ENCODE data around the gene CSNK2B. TPM values are rescaled to one million over a fixed set of nuclear protein-coding genes. Genes with fewer than 3 reads are reported as not detected.
A peak's percentile ranks its signal among the peaks of the same experiment; 100 is the strongest.
"Not testable (repeated sequence)": the region's sequence is repeated elsewhere in the genome, so short reads cannot be mapped to it uniquely, and the experiment has no call there.

CSNK2B gene
- polyA plus RNA-seq, 3 donors from 2014 or later = 253 to 291 (median 289) TPM

DNA sequence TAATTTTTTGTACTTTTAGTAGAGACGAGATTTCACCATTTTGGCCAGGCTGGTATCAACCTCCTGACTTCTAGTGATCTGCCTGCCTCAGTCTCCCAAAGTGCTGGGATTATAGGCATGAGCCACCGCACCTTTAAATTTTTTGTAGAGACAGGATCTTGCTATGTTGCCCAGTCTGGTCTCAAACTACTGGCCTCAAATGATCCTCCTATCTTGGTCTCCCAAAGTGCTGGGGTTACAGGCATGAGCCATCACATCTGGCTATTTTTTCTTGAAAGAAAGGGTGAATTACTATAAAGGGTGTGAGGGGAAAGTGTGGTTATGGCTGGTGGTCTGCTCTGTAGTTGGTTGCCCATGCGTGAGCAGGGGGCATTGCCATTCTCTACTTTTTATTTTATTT, 42.3 kb downstream of the CSNK2B start:
- H3K27me3 Mint-ChIP-seq (ENCODE audit: low read depth in 3 of 3) = peaks cover 0 to 3% (median 1%) of the 10 kb centered on the region in 3 donors
- peaks cover 22 to 26% of the 10 kb centered on the region in 2 donors for H3K4me1 Mint-ChIP-seq
- no peaks in the 10 kb centered on the region for H3K9me3 Mint-ChIP-seq
- no peaks in the 10 kb centered on the region for H3K36me3 Mint-ChIP-seq
- H3K4me3 Mint-ChIP-seq = no peak overlapping the region
- no peak overlapping the region for H3K27ac Mint-ChIP-seq
- DNase-seq = no peak

DNA sequence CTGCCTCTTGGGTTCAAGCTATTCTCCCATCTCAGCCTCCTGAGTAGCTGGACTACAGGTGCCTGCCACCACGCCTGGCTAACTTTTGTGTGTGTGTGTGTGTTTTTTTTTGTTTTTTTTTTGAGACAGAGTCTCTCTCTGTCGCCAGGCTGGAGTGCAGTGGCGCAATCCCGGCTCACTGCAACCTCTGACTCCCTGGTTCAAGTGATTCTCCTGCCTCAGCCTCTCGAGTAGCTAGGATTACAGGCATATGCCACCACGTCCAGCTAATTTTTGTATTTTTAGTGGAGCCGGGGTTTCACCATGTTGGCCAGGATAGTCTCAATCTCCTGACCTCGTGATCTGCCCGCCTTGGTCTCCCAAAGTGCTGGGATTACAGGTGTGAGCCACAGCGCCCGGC, 43.3 kb downstream of the CSNK2B start:
- H3K4me1 Mint-ChIP-seq = peaks cover 17 to 20% of the 10 kb centered on the region in 2 donors
- H3K27ac Mint-ChIP-seq = not testable (repeated sequence)

DNA sequence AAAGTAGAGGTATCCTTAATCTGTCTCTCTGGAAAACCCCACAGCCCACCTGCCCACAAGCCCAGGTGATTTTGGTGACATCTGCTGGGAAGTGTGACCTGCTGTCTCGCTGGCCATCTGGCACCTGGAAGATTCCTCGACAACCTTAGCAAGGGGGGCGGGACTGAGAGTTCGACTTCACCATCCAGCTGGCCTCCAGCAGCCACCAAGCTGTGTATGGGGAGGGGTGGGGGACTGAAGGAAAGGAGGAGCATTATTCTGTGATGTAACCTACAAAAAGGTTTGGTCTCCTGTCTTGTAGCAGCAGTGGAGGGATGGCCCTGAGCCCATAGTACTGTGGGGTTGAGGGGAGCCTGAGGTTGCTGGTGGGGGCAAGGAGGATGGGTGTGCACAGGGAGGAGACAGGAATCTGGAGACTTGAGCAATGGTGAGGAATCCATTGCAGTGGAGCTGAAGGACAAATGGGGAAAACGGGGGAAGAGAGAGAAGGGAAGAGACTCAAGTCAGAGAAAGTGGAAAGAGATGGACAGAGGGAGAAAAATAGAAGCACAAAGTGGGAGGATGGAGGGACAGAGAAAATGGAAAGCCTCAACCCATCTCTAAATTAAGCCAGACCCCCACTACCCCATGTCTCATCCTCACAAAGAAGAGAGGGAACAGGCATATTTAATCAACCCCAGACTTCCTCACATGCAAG, 44.8 kb downstream of the CSNK2B start:
- DNase-seq = no peak
- no peaks in the 10 kb centered on the region for H3K36me3 Mint-ChIP-seq
- peaks cover 17 to 20% of the 10 kb centered on the region in 2 donors for H3K4me1 Mint-ChIP-seq
- H3K9me3 Mint-ChIP-seq = no peaks in the 10 kb centered on the region
- H3K27ac Mint-ChIP-seq = peak overlapping the region in 3 of 6 donors; percentile 7 to 72 (median 40)
- H3K27me3 Mint-ChIP-seq (ENCODE audit: low read depth in 3 of 3) = peaks cover 0 to 3% (median 2%) of the 10 kb centered on the region in 3 donors
- H3K4me3 Mint-ChIP-seq = peak overlapping the region in 3 of 5 donors; percentile 0 to 55 (median 33)

More for the DNA sequence above, 43.3 kb downstream of the CSNK2B start:
- H3K27me3 Mint-ChIP-seq (ENCODE audit: low read depth in 3 of 3); H3K4me3 Mint-ChIP-seq; H3K36me3 Mint-ChIP-seq; H3K9me3 Mint-ChIP-seq; DNase-seq: not testable (repeated sequence)

DNA sequence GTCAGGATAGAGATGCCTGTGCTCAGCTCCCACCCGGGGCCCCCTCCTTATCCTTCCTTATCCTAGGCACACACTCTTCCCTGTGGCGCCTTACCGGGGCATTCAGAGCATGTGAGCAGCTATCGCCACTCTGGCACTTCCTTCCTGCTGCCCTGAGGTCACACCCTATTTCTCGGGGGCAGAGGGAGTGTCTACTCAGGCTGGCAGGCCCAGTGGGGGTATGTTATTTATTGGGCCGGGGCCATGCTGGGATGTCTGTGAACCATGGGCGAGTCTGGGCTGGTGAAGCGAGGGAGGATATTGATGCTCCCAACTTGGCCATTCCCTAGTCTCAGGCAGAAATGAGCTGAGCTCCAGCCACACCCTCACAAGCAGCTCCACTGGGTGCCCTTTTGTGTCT, 45.4 kb downstream of the CSNK2B start:
- DNase-seq = no peak
- Mint-ChIP-seq H3K36me3 (no peaks in the 10 kb centered on the region), H3K27ac (no peak overlapping the region), H3K4me3 (peak overlapping the region in 1 of 5 donors; percentile 33), H3K4me1 (peaks cover 17 to 20% of the 10 kb centered on the region in 2 donors), H3K9me3 (no peaks in the 10 kb centered on the region), H3K27me3 (ENCODE audit: low read depth in 3 of 3) (peaks cover 0 to 3% (median 2%) of the 10 kb centered on the region in 3 donors)

DNA sequence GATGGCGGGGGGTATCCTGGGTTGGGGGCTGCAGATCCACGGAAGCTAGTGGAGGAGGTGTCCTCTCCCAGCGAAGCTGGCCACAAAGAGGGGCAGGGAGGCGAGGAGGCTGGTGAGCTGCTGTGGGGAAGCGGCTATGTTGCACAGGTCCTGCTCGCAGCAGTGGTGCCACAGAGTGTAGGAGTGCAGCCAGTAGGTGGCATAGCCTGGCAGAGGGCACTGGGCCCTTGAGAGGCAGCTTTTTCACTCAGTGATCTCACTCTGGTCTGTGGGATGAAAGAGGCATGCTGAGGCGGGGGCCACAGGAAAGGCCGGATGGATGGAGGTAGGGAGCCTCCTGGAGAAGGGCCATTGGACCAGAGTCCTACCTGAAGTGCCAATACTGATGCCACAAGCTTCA, 46.4 kb downstream of the CSNK2B start:
- Mint-ChIP-seq H3K4me1 (peaks cover 17 to 20% of the 10 kb centered on the region in 2 donors), H3K36me3 (no peaks in the 10 kb centered on the region), H3K27me3 (ENCODE audit: low read depth in 3 of 3) (peaks cover 0 to 3% (median 2%) of the 10 kb centered on the region in 3 donors), H3K9me3 (no peaks in the 10 kb centered on the region), H3K27ac (peak overlapping the region in 2 of 6 donors; percentile 44 to 75), H3K4me3 (peak overlapping the region in 1 of 5 donors; percentile 21)
- DNase-seq = no peak

DNA sequence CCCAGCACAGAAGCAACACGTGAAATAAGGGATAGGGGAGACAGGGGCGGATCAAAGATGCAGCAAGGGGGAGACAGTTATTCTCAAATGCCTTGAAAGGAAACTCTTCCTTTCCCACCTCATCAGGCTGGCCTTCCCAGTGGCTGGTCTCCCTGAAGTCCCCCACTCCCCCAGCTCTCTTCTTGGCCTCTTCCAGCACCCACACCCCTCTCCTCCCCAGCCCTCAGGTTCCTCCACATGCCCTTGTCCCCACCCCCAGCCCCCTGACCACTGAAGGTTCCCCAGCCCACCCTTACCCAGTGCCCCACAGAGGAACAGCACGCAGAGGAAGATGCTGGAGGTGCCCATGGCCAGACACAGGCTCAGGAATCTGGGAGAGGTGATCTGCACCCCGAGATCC, 47.6 kb downstream of the CSNK2B start:
- H3K27me3 Mint-ChIP-seq (ENCODE audit: low read depth in 3 of 3) = peaks cover 0 to 3% (median 2%) of the 10 kb centered on the region in 3 donors
- peaks cover 17 to 20% of the 10 kb centered on the region in 2 donors for H3K4me1 Mint-ChIP-seq
- no peaks in the 10 kb centered on the region for H3K9me3 Mint-ChIP-seq
- H3K4me3 Mint-ChIP-seq = no peak overlapping the region
- H3K36me3 Mint-ChIP-seq = no peaks in the 10 kb centered on the region
- no peak for DNase-seq
- peak overlapping the region in 1 of 6 donors; percentile 49 for H3K27ac Mint-ChIP-seq

DNA sequence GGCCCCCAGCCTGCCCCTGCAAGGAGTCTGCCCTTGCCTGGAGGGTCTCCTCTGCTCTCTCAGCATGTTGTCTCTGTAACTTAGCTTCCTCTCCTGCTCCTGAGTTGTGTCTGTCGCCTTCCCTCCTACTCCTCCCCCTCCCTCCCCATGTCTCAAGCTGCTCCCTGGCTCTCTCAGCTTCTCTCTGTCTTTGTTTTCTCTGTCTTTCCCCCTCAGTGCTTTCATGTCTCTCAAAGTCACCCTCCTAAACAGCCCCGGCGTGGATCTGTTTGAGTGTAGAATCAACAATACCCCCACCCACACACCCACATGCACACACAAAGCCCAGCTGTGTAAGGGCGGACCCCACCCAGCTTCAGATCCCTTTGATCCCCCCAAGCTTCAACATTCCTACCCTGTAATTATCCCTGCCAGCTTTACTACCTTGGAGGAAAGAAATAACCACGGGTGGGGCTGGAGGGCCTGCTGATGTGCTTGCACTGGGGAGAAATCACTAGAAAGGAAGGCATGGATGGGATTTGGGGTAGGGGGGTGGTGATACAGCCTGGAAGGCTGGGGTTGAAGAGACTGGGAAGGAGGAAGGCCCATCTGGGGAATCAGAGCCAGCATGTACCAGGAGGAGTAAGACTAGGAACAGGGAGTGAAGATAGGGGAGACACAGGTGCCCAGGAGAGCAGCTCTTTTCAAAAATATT, 48.3 kb downstream of the CSNK2B start:
- peaks cover 17 to 20% of the 10 kb centered on the region in 2 donors for H3K4me1 Mint-ChIP-seq
- no peaks in the 10 kb centered on the region for H3K36me3 Mint-ChIP-seq
- no peak for DNase-seq
- H3K27me3 Mint-ChIP-seq (ENCODE audit: low read depth in 3 of 3) = peaks cover 2 to 5% (median 3%) of the 10 kb centered on the region in 3 donors
- no peaks in the 10 kb centered on the region for H3K9me3 Mint-ChIP-seq
- H3K4me3 Mint-ChIP-seq = no peak overlapping the region
- H3K27ac Mint-ChIP-seq = no peak overlapping the region

DNA sequence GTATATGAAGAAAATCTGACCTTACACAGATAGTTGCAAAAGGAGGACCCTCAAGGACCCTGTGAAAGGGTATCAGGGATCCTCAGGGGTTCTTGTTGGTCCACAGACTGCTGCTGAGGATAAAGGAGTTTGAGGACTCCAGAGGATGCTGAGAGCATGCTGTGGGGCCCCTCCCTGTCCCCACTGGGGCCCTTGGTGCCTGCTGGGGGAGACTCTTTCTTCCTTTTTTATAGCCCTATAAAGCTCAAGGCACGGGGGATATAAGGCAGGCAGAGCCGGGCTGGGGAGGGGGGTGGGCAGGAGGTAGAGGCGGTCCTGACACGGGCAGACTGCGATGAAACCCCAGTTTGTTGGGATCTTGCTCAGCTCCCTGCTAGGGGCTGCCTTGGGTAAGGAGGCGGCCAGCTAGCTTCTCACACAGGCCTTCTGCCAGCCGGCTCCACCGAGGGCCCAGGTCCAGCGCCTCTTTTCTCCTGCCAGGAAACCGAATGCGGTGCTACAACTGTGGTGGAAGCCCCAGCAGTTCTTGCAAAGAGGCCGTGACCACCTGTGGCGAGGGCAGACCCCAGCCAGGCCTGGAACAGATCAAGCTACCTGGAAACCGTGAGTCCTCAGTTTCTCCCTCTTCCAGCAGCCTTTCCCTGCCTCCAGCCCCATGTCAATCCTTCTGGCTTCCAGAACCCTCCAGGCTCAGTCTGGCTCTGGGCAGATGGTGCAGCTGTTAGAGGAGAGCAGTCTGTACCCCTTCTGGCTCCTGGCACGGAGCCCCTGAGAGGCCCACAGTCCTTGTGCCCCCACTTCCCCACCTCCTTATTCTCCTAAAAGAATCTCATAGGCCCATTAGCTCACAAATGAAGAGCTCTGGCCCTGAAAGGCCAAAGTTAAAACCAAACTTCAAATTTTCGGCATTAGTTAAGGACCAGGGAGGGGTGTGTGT, 49.4 kb downstream of the CSNK2B start, which contains the start of gene LY6G6D:
LY6G6D (plus strand) TSS at position 327 of the 937 bp plus-strand sequence; CDS start at position 335, 8 bp downstream.
- no peak within 1 kb of the TSS for H3K27ac Mint-ChIP-seq
- DNase-seq = no peak
- no peaks in the 10 kb centered on the region for H3K36me3 Mint-ChIP-seq
- peaks cover 2 to 5% (median 3%) of the 10 kb centered on the region in 3 donors for H3K27me3 Mint-ChIP-seq (ENCODE audit: low read depth in 3 of 3)
- H3K9me3 Mint-ChIP-seq = no peaks in the 10 kb centered on the region
- H3K4me1 Mint-ChIP-seq = peaks cover 17 to 20% of the 10 kb centered on the region in 2 donors
- H3K4me3 Mint-ChIP-seq = no peak within 1 kb of the TSS

DNA sequence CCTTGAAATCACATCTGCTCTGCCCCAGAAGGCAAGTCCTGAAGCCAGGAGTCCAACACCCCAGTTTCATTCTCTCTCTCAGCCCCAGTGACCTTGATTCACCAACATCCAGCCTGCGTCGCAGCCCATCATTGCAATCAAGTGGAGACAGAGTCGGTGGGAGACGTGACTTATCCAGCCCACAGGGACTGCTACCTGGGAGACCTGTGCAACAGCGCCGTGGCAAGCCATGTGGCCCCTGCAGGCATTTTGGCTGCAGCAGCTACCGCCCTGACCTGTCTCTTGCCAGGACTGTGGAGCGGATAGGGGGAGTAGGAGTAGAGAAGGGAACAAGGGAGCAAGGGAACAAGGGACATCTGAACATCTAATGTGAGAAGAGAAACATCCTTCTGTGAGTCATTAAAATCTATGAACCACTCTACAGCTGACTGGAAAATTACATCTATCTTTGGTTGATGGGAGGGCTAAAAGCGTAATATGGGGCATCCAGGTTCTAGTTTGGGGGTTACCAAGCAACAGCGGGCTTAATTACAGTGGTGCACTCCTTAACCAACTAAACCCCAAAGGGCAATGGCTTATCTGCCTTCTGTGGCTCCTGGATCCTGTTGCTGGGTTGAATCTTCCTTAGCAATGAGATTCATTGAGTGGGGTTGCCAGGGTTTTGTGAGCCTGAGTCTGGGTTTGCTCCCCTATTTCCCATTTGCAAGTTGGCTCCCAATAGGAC, 51.8 kb downstream of the CSNK2B start:
- no peak for DNase-seq
- Mint-ChIP-seq H3K4me3 (no peak overlapping the region), H3K4me1 (peaks cover 0 to 4% of the 10 kb centered on the region in 2 donors), H3K36me3 (no peaks in the 10 kb centered on the region), H3K9me3 (no peaks in the 10 kb centered on the region), H3K27ac (no peak overlapping the region), H3K27me3 (ENCODE audit: low read depth in 3 of 3) (peaks cover 2 to 3% (median 3%) of the 10 kb centered on the region in 3 donors)

DNA sequence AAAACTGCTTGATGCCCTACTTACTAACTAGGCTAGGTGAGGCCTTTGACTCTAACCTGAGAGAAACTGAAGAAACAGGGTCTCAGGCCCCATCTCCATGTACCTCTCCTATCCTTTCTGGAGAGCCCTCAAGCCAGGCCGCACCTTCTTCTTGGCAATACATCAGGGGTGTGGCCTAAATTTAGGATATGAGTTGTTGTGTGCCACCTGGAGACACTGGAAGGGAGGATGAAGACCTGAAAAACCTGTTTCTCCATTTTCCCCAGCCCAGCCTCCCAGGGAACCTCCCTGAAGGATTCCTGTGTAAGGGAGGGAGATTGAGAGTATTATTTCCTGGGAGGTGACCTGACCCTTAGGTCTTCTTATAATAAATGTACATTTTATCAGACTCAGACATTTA, 52.4 kb downstream of the CSNK2B start:
- DNase-seq = no peak
- H3K27me3 Mint-ChIP-seq (ENCODE audit: low read depth in 3 of 3) = peaks cover 2 to 3% (median 3%) of the 10 kb centered on the region in 3 donors
- H3K36me3 Mint-ChIP-seq = no peaks in the 10 kb centered on the region
- H3K9me3 Mint-ChIP-seq = no peaks in the 10 kb centered on the region
- H3K27ac Mint-ChIP-seq = peak overlapping the region in 1 of 6 donors; percentile 40
- H3K4me3 Mint-ChIP-seq = no peak overlapping the region
- peaks cover 3 to 5% of the 10 kb centered on the region in 2 donors for H3K4me1 Mint-ChIP-seq

DNA sequence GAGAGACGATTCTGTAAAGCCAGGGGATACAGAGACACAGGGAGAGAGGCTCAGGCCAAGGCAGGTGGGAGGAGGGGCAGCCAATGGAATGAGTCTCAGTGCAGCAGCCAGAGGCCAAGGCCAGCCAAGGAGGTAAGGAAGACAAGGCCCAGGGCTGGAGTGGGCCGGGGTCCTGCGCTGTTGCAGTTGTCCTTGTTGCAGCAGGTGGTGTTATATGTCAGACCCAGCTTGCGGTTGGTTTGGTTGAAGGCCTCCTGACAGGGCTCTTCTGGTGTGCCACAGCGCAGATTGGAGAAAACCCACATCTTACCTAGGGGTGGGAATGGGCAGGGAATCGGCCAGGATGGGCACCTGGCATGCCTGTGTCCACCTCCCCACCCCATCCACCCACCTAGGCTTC, 53.1 kb downstream of the CSNK2B start:
- Mint-ChIP-seq H3K27ac (no peak overlapping the region), H3K36me3 (no peaks in the 10 kb centered on the region), H3K9me3 (no peaks in the 10 kb centered on the region)

More for the DNA sequence above, 53.1 kb downstream of the CSNK2B start:
- Mint-ChIP-seq H3K27me3 (ENCODE audit: low read depth in 3 of 3) (peaks cover 2 to 3% (median 3%) of the 10 kb centered on the region in 3 donors), H3K4me1 (peaks cover 8 to 10% of the 10 kb centered on the region in 2 donors), H3K4me3 (no peak overlapping the region)
- DNase-seq = no peak
